Stimulated activated CD8-positive, alpha-beta memory T cell treated with anti-CD3 and anti-CD28 coated beads, Interleukin-12 subunit alpha, Interleukin-12 subunit beta, amount 100 ng/mL, for 24 hours (primary cell): ENCODE results near the gene ADAMTSL2.

ENCODE experiments used
- DNase-seq: peaks from one replicate; pipeline ENCODE4 v3.0.0-alpha.2; 2020; ENCODE audit errors: extremely low read depth

ADAMTSL2 gene

DNA sequence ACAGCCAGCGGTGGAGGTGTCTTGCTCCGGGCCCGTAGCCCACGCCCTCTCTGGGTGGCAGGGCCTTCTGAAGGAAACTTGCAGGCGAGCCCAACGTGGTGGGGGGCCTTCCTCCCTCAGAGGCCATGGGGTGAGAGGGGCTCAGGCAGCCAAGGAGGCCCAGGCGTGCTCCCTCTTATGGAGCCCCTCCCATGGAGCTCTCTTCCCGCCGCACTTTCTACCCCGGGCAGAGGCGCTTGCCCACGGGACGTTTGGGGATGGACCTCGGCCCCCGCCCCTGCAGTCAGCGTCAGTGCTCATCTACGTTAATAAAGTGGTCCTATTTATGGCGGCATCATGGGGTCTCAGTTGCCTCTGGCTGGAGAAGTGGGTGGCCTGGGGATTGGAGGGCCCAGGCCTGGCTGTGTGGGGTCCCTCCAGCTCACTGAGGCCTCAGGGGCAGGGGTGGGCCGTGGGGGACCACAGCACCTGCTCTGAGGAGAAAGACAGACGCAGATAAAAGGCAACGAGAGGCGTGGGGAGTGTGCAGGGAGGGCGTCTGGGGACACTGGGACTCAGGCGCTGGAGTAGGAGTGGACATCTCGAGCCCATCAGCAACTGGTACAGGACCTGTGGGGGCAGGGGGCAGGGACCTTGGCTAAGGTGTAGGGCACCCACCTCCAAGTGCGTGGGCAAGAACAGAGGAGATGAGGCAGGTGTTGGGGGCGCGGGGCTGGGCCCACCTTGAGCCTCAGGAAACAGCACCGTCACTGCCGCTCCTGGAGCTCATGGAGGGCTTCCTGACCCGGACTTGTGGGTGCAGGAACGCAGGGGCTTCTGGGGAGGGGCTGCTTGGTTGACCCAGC lies 40.9 kb downstream of the ADAMTSL2 start:
- no peak for DNase-seq

DNA sequence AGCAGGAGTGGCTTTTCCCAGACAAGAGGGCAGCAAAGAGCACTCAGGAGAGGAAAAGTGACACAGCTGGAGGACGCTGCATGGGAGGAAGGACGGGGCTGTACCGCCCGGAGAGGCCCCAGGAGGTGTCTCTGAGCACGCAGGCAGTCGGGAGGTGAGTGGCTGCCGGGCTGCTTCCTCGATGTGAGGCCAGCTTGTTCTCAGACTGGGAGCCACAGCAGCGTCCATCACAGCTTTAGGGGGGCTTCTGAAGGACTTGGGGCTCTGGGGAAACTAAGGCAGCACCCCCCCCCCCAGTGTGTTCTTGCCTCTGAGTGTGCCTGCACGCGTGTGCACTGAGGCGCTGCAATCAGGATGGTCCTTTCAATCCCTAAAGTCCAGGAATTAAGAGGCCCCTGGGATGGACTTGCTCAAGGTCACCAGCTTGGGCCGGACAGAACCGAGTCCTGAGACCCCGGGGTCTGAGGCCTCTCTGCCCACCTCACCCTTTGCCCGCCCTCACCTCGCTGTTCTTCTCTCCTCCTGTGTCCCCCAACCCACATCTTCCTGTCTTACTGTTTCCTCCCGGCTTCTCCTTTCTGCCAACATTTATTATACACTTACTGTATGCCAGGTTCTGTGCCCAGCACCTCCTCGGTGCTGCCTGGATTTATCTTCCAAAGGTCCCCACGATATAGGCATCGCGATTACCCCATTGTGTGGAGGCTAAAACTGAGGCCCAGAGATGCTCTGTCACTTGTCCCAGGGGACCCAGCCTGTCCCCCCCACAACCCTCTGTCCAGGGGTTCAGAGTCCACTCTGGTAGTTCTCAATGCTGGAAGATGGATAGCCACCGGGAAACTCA lies 41.7 kb downstream of the ADAMTSL2 start:
- no peak for DNase-seq

DNA sequence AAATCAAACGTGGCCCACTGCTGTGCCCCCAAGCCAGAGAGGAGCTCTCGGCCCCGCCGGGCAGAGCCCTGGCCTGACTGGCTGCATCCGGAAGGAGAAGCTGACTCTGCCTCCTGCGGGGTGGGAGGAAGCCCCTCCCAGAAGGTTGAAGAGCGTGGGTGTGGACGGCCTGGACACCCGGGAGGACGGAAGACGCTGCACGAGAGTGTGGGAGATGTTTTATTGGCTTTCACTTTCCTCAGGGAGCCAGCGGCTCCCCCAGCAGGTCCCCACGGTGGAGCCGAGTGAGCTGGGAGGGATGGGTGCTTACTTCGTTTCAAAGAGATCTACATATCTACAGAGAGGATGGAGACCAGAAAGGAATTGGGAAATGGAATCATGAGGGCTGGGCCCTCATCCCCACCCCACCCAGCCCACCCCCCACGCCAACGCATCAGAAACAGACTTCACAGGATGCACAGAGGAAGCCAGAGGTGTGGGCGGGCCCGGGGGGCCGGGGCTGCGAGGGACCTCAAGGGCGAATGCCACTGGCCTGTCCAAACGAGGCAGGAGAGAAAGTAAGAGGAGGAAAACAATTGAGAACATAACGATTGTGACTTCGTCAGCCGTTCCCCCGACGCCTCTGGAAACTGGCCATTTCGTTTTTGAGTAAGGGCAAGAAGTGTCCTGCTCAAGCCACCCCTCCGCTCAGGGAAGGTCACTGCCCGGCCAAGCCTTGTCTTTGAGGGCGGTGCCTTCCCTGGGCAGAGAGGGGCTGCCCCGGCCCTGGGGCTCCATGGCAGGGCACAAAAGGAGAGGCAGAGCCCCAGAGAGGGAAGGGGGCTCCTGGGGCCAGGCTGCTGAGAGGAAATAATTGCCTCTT lies 42.6 kb downstream of the ADAMTSL2 start:
- no peak for DNase-seq

DNA sequence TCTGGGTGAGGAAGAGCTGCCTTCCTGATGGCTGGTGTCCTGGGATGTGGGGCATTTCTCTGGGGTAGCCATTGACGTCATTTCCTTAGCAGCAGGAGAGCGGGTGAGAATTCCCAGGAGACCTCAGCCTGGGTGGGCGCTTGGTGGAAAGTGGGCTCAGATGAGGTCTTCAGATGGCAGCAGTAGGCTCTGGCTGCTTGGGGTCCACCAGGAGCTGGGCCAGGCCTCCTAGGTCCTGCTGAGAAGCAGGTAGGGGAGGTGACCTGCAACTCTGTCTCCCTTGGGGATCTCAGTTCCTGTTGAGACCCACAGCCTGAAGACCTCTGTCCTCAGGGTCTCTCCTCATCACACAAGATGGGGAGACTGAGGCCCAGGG lies 43.2 kb downstream of the ADAMTSL2 start:
- no peak for DNase-seq

DNA sequence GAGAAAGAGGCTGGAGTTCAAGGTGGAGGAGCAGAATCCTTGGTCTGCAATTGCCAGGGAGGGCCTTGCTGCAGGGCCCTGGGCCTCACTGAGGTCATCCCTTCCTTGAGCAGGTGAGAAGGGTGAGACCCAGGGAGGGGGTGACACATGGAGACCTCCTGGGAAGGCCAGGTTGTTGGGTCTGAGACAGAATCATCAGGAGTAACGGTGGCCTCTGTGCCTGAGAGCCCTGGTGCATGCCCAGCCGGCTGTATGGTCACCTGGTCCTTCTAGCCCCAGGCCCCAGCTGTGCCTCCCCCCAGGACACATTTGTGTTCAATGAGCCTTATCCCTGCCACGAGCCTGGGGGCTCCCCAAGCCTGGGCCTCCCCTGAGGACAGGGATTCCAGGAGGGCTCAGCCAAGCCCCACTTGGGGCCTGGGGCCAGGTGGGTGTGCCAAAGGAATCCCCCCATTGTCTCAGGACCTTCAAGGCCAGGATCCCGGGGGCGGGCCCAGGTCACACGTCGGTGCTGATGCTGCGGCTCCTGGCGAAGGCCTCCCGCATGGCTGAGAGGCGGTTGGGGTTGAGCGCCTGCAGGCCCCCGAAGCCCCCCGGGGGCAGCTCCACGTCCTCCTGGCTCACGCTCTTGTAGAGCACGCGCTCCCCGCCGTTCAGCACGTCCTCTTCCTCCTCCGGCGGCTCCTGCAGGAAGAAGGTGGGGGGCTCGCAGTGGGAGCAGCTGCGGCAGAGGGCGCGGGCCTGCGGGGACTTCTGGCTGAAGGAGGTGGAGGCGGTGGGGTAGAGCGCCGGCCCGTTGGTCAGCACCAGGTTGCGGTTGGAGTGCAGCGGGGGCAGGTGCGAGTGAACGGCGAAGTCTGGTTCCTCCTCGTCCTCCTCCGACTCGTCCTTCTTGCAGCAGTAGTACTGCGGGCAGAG lies 44.3 kb downstream of the ADAMTSL2 start:
- DNase-seq = no peak

DNA sequence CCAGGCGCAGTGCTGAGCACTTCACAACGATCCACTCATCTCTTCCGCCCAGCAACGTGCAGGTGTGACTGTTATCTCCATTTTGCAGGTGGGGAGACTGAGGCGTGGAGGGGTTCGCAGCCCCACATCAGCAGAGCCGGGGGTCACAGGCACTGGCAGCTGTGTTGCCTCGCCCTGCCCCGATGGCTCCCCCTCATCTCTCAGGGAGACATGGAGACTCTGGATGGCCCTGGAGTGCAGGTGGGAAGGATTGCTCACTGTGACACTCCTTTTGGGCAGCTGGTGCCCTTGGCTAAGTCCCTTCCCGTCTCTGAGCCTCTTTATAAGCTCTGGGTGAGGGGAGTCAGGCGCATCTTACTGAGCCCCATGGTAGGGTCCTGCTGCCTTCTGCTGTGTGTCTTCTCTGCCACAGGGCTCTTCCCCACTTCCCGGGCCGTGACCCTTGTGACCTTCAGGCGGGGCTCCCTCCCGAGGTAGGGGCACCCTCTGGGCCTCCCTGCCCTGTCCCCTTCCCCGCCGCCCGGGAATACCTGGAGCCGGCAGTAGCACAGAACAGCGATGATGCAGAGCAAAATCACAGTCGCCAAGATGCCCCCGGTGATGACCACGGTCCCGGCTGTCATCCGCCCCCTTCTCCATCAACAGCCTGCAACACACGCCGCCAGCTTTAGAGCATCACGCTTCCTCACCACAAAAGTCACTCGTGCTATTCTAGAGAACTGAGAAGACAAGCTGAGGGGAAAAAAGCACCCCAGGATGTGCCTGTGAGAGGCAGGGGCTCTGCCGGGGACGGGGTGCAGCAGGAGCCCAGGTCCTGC lies 45.3 kb downstream of the ADAMTSL2 start:
- no peak for DNase-seq

DNA sequence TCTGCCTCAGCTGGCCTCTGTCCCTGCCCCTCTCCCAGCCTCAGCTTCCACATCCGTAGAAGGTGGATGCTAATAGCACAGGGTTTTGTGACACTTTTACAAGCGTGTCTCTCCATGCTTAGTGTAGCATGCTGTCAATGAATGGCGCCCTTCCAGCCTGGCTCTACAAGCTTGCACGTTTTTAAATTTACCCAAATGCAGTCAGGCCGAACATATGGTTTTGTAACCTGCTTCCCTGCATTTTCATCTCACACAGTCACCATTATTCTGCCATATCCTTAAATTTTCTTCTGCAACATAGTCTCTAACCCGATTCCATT lies 45.9 kb downstream of the ADAMTSL2 start:
- DNase-seq = no peak

DNA sequence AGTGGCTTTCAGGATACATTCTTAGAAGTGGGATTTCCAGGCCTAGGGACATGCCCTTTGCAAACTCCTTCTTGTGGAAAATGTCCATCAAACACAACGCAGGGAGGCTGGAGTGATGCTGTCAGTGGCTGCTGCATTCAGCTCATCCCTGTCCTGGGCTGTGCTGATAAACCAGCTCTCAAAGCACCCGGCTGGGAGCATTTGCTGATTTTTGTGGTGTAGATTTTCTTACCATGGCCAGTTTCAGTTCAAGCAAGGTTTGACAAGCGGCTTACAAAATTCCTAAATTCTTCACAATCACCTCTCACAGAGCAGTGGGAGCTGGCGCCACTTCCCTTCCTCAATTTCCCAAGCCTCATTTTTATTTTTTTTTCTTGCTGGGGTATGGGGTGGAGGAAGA lies 46.5 kb downstream of the ADAMTSL2 start:
- DNase-seq = no peak

DNA sequence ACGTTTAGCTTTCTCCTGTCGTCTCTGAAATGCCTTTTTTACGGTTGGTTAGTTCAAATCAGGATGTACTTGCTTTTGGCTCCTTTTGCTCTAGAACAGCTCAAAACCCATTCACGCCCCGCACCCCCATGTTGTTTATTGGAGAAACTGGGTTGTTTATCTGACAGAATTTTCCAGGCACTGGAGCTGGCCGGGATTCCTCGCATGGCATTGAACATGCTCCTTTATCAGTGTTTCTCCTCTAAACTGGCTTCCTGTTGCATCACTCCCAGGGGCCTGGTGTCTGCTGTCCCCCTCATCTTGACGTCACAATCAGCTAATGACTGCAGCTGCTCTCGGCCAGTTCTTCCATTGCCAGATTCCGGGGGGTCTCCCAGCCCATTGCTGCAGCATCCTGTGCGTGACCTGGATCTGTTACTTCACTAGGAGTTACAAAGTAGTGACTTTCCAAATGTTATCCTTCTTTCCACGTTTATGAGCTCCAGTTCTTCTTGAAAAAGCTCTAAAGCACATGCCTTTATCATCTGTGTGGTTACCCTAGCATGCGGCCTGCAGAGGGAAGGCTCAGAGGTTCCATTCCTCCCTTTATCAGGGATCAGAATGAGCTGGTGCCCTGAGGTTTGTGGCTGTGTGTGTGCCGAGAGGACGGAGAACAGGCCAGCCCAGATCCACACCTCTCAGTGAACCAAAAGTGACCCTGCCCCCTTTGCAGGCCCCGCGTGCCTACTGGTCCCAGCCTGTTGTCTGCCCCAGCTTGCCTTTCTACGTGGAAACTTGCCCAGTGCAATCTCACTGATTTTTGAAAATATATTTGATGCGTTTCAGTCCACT lies 47.2 kb downstream of the ADAMTSL2 start:
- no peak for DNase-seq

DNA sequence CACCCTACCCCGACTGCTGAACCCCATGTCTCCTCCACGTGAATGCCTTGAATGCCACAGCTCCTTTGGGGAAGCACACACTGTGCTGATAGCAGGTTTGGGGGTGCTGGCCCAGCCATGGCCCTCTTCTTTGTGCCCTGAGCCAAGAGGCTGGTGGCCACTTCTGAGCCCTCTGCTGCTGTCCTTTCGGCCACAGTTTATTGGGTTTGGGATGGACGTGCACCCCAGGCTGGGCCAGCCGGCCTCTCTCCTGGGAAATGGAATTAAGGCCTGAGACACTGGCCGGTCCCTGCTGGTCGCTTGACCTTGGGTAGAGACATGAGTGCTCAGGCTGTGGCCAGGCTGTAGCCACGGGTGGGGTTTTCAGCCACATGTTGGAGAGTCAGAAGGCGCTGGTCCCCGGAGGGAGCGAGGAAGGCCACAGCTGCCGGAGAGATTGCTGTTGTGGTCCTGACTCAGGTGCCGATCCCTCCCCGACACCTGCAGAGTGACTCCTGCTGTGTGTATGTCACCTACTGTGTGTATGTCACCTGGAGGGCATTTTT lies 48.1 kb downstream of the ADAMTSL2 start:
- no peak for DNase-seq

DNA sequence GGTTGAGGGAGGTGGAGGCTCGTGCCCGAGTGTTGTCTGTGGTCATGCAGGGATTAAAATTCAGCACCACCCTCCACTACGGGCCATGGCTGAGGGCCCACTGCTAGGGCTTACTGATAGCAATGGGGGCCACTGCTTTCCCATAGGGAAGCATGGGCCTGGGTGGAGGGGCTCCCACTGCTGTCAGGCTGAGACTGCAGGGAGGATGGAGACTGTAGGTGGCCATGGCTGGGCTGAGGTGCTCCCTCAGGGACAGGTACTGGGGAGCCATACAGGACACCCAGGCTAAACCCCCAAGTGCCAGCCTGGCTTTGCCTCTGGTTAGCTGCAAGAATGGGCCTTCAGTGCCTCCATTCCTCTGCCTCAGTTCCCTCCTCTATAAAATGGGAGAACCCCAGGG lies 48.6 kb downstream of the ADAMTSL2 start:
- no peak for DNase-seq

DNA sequence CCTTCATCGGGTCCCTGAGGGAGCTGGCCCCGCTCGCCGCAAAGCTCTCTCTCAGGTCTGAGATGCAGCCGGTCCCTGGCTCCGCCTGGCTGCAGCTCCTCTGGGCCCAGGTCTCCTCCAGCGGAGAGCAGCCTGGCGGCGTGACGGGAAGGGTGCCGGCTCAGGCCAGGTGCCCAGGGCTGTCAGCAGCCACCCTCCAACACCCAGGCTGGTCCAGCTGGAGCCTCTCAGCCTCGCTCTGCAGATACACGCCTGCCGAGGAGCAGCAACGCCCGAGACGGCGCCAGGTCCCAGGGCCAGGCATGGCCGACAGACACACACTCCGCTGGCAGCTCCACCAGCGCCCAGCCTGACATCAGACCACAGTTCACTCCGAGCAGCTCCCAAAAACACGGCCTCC lies 49.1 kb downstream of the ADAMTSL2 start:
- no peak for DNase-seq

DNA sequence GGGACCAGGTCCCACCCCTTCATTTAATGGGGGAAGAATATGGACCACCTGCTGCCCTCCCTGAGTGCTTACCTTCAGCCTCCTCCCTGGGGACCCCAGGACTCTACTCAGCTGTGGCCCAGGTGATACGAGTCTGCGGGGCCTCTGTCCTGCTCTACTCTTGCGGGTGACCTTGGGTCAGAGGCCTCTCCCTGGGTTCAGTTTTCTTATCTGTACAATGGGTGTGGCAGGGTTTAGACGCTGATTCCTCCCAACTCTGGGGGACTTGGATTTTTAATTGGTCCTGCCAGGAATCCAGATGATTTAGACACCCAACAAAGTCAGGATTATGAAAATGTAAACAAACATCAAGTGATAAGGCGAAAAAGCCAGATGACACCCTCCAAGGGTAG lies 49.7 kb downstream of the ADAMTSL2 start:
- no peak for DNase-seq

DNA sequence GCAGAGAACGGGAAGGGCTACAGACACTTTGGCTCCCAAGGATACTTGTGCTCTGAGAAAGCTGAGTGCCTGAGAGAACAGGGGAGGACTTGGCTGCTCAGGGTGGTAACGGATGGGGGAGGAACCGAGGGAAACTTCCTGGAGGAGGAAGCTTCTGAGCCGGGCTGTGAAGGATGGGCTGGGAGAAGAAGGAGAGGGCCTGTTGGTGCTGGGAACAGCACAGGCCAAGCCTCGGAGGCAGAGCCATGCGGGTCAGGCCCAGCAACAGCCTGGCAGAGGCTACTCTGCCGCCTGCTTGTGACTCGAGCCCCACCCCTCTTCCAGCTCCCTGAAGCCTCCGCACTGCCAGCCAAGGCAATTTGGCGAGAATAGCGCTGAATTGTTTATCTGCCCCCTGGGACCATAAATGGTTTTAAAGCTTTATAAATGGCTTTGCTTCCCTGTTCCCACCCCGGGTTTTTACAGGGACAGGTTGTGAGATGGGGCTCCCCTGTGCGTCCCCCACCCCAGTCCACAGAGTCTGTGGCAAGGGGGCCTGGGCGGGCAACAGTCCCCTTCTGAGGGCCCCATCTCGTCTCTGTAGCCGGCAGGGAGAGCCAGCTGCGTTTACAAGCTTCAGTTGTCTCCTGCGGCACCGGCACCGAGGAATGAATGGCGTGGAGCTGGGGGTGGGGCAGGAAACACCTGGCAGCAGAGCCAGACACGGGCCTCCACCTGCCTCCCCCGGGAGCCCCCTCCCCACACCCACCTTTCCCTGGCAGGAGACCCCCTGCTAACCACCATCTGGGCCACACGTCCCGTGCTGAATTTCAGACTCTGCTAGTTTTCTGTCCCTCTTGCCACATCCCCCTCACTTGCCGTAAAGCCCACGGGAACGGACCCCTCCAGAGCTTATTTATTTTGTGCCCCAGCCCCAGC lies 50.3 kb downstream of the ADAMTSL2 start:
- DNase-seq = no peak

DNA sequence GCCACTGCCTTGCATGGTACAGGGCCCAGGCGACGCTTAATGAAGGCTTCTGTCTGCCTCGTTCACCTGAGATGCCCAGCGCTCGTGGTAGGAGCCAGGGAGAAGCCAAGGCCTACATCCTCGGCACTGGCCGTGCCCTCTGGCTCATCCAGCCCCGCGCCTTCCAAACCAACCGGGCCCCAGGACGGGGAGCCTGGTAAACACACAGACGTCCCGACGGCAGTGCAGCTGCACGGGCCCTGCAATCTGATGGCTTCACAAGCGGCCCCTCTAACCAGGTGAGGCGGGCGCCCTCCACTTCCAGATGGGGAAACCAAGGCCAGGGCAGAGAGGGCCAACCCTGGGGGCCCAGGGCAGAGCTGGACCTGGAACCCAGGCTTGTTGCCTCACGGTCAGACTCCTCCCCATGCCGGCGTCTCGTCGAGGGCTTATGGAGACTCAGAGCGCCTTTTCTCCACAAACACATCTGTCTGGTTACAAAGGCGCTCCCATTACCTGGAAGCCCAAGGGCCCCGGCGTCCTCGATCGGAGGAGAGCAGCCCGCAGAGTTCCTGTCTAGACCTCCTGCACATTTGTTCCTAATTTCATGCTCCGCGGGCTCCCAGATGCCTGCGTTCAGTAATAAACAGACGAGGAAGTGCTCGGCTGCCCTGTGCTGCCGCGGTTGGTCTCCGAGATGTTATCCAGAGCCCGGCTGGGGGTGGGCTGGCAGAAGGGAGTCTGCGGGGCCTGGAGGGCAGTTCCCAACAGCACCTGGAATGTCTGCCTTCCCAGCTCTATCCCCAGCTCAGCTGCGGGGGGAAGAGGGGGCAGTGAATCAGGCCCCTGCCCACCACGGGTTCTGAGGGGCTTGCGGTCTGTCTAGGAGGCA lies 51.2 kb downstream of the ADAMTSL2 start:
- DNase-seq = no peak

DNA sequence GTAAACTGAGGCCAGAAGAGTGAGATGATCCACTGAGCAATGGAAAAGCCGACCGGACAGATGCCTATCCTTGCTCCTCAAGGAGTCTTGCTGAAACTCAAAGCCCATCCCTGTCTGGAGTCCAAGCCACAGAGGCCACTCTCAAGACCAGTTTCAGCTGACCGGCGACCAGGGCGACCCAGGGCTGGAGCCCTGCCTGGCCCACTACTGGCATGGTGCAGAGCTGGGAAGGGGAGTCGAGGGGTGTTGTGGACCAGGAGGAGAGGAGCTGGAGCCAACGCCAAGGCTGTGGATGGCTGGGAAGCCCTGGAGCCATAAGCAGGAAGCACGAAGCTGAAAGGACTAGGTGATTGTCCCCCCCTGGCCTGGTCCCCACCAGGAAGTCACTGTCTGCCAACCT lies 52.5 kb downstream of the ADAMTSL2 start:
- no peak for DNase-seq

DNA sequence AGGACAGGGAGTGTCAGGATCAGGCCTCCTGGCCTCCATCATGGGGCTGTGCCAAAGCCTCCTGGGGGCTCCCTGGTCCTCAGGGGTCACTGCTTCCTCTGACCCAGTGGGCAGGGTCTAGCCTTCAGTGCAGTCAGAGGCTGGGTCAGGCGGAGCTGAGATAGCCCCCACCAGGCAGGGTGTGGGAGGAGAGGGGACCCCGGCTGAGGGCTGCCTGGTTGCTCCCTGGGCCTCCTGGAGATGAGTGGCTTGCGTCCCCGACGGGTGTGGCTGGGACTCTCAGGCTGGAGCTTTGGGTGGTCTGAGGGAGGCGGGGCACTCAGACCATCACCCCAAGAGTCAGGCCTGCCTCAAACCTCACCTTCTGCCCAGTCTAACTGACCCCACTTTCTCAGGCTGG lies 53.0 kb downstream of the ADAMTSL2 start:
- DNase-seq = no peak
